OCI-LY7 (cell line): Measurements from ENCODE around the gene MACF1. TPM values are rescaled to one million over a fixed set of nuclear protein-coding genes. Genes with fewer than 3 reads are reported as not detected.

Source experiments
- BruUV-seq: library from RNA; stranded (reverse); fragments of 400-500 nt; replicated peaks from 2 replicates; lab custom pipeline; 2021; lab: Mats Ljungman, UMichigan
- CTCF ChIA-PET: fragments of 300-600 bp; sonication (Branson Sonifier 250); formaldehyde crosslinking; loops from one replicate; lab custom pipeline; 2022; ENCODE audit warnings: antibody characterized with exemption; ENCODE audit not compliant: unreplicated experiment; lab: Charles Lee
- POLR2A ChIA-PET: fragments of 300-600 bp; sonication (Branson Sonifier 250); formaldehyde crosslinking; loops from one replicate; lab custom pipeline; 2022; ENCODE audit warnings: antibody characterized with exemption; lab: Charles Lee
- DNase-seq: peaks from one replicate; pipeline ENCODE4 v3.0.0-alpha.2; 2015; ENCODE audit warnings: low spot score
- H2AFZ ChIP-seq: fragments of 200-600 bp; sonication (generic), shearing (Covaris generic); 2 replicates; pipeline ENCODE4 v1.6.1; 2014; ENCODE audit warnings: mild to moderate bottlenecking, antibody characterized with exemption, low read length, moderate library complexity
- H3K27ac ChIP-seq: fragments of 200-600 bp; sonication (generic); 2 replicates; pipeline ENCODE4 v1.5.1; 2014; ENCODE audit warnings: mixed run types, low read depth, mild to moderate bottlenecking, moderate library complexity, low read length, inconsistent platforms; ENCODE audit not compliant: poor library complexity, severe bottlenecking
- H3K36me3 ChIP-seq: fragments of 200-600 bp; sonication (generic); 2 replicates; pipeline ENCODE4 v1.6.1; 2014; ENCODE audit warnings: mild to moderate bottlenecking, antibody characterized with exemption, low read length, moderate library complexity, mixed read lengths; ENCODE audit not compliant: insufficient read depth
- H3K4me1 ChIP-seq: fragments of 200-600 bp; sonication (generic); 2 replicates; pipeline ENCODE4 v1.5.1; 2014; ENCODE audit warnings: mild to moderate bottlenecking, low read length; ENCODE audit not compliant: insufficient read depth, poor library complexity, severe bottlenecking
- H3K4me2 ChIP-seq: fragments of 200-600 bp; sonication (generic); 2 replicates; pipeline ENCODE4 v1.6.1; 2014; ENCODE audit warnings: mild to moderate bottlenecking, low read length
- H3K4me3 ChIP-seq: fragments of 200-600 bp; sonication (generic); 2 replicates; pipeline ENCODE4 v1.5.1; 2014; ENCODE audit warnings: mild to moderate bottlenecking, low read depth, low read length; ENCODE audit not compliant: poor library complexity, severe bottlenecking
- H3K79me2 ChIP-seq: fragments of 200-600 bp; sonication (generic); 2 replicates; pipeline ENCODE4 v1.6.1; 2016; ENCODE audit warnings: low read depth, mild to moderate bottlenecking, low read length, moderate library complexity, mixed read lengths; ENCODE audit not compliant: insufficient read depth
- H3K9me2 ChIP-seq: fragments of 200-600 bp; sonication (generic); 2 replicates; pipeline ENCODE4 v1.6.1; 2016; ENCODE audit warnings: mild to moderate bottlenecking, low read length, mixed read lengths; ENCODE audit not compliant: insufficient read depth
- H3K9me3 ChIP-seq: fragments of 200-600 bp; sonication (generic); 2 replicates; pipeline ENCODE4 v1.6.1; 2014; ENCODE audit warnings: mild to moderate bottlenecking, mixed run types, low read length, mixed read lengths
- H4K20me1 ChIP-seq: fragments of 200-600 bp; sonication (generic); 2 replicates; pipeline ENCODE4 v1.6.1; 2014; ENCODE audit warnings: mild to moderate bottlenecking, antibody characterized with exemption, low read length, moderate library complexity, mixed read lengths; ENCODE audit not compliant: insufficient read depth
- EZH2phosphoT487 ChIP-seq: fragments of 200-600 bp; sonication (generic); IDR thresholded peaks from 2 replicates; pipeline ENCODE4 v1.6.1; 2018; ENCODE audit warnings: low read depth, borderline replicate concordance, mild to moderate bottlenecking, mixed run types, antibody characterized with exemption, low read length, moderate library complexity, mixed read lengths
- intact Hi-C: fragments of 100-400 bp; cut with micrococcal nuclease; formaldehyde crosslinking; loops from one replicate; pipeline ENCODE4 v1.10.0; 2022; ENCODE audit not compliant: unreplicated experiment
- total RNA-seq, 2 experiments: library from RNA; depleted of rRNA in 1 of 2; stranded (reverse); fragments of >200 nt in 1 of 2; shearing (Covaris generic) in 1 of 2; gene quantifications; 2 replicates each; pipeline ENCODE4 v1.2.3, GENCODE V29; 2014 to 2022
- TF ChIP-seq, protein P1 (sequence below): fragments of 200-600 bp; sonication (generic); conservative IDR thresholded peaks from 2 replicates; pipeline ENCODE4 v1.5.1; 2014; ENCODE audit warnings: mild to moderate bottlenecking, antibody characterized with exemption, low read length, moderate library complexity, mixed read lengths

MACF1 gene
- total RNA-seq, 2 experiments from 2014 or later: 211 to 220 TPM

DNA sequence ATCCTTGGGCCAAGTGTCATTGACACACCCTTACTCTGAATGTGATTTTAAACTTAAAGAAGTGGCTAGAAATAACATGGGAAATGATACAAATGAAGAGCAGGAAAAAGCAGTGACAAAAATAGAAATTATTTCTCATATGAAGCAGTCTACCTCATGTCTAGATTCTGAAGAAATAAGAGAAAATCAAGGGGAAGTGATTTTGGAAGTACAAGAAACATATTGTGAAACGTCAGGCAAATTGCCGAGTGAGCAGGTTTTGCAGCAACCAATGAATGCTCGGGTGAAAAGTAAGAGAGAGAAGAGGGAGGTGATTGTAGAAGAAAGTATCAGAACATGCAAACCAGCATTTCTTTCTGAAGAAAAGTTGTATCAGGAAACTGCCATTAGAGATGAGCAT lies 130.7 kb downstream of the MACF1 start:
- ChIA-PET CTCF (no interaction called here), POLR2A (no interaction called here)
- TF ChIP-seq, protein P1, sequence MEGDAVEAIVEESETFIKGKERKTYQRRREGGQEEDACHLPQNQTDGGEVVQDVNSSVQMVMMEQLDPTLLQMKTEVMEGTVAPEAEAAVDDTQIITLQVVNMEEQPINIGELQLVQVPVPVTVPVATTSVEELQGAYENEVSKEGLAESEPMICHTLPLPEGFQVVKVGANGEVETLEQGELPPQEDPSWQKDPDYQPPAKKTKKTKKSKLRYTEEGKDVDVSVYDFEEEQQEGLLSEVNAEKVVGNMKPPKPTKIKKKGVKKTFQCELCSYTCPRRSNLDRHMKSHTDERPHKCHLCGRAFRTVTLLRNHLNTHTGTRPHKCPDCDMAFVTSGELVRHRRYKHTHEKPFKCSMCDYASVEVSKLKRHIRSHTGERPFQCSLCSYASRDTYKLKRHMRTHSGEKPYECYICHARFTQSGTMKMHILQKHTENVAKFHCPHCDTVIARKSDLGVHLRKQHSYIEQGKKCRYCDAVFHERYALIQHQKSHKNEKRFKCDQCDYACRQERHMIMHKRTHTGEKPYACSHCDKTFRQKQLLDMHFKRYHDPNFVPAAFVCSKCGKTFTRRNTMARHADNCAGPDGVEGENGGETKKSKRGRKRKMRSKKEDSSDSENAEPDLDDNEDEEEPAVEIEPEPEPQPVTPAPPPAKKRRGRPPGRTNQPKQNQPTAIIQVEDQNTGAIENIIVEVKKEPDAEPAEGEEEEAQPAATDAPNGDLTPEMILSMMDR: no peak
- TF ChIP-seq EZH2phosphoT487: no peak
- H3K4me3 ChIP-seq: no peak overlapping the region
- DNase-seq: no peak
- no peaks in the 10 kb centered on the region for H3K9me2 ChIP-seq
- H3K79me2 ChIP-seq: no peaks in the 10 kb centered on the region
- H3K9me3 ChIP-seq: no peaks in the 10 kb centered on the region
- H3K4me1 ChIP-seq: no peaks in the 10 kb centered on the region
- H3K4me2 ChIP-seq: no peak overlapping the region
- BruUV-seq: no TSS peak
- peaks cover 97% of the 10 kb centered on the region for H3K36me3 ChIP-seq
- no peak overlapping the region for H3K27ac ChIP-seq
- no peak overlapping the region for H2AFZ ChIP-seq
- intact Hi-C loops: no loop called here
- no peaks in the 10 kb centered on the region for H4K20me1 ChIP-seq

DNA sequence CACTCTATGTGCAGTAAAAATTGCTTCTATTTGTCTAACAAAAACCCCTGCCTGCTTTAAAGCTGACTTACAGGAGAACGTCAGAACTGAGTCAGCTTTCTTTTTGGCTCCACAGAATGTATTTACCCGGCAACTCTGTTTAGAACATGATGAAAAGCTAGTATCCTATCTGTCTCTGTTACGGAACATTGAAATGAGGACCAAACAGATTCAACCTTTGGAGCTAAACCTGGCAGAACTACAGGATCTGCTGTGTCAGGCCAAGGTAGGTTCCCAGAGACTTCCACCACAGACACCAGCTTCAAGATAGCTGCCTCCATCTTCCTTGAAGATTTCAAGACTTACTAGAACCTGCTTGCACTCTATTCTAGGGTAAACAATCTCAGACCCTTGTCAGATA lies 132.6 kb downstream of the MACF1 start:
- Histone ChIP-seq H3K9me3 (no peaks in the 10 kb centered on the region), H3K27ac (no peak overlapping the region), H3K9me2 (no peaks in the 10 kb centered on the region), H2AFZ (no peak overlapping the region), H3K79me2 (no peaks in the 10 kb centered on the region), H3K4me1 (no peaks in the 10 kb centered on the region), H3K4me3 (no peak overlapping the region), H3K4me2 (no peak overlapping the region), H3K36me3 (peaks cover 98% of the 10 kb centered on the region), H4K20me1 (no peaks in the 10 kb centered on the region)
- intact Hi-C loops: no loop called here
- POLR2A ChIA-PET: interaction anchor here (0.6 to 0.9 kb wide), 3 partner anchors 12 to 136 kb away, joined by 3 to 4 read pairs (median 3); no protein-coding TSS in a partner anchor
- CTCF ChIA-PET: no interaction called here
- TF ChIP-seq, protein P1: no peak
- no peak for TF ChIP-seq EZH2phosphoT487
- DNase-seq: no peak
- BruUV-seq: no TSS peak

DNA sequence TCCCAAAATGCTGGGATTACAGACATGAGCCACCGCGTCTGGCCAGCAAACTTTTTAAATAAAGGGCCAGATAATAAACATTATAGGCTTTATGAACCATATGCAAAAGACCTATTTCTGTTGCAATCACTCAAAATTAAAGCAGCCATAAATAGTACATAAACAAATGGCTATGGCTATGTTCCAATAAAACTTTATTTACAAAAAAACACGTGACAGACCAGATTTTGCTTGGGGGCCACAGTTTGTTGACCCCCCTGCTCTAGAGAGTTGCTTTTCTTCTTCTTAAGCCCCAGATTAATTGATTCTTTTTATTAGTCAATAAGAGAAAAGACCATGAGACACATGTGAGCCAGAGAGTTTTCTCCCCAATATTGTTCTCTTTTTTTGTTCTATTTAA lies 138.3 kb downstream of the MACF1 start:
- intact Hi-C loops: no loop called here
- Histone ChIP-seq H3K4me2 (no peak overlapping the region), H2AFZ (no peak overlapping the region), H3K27ac (no peak overlapping the region), H3K4me3 (no peak overlapping the region), H3K9me3 (no peaks in the 10 kb centered on the region), H3K9me2 (no peaks in the 10 kb centered on the region), H3K4me1 (no peaks in the 10 kb centered on the region), H3K36me3 (peaks cover 87% of the 10 kb centered on the region), H4K20me1 (no peaks in the 10 kb centered on the region), H3K79me2 (no peaks in the 10 kb centered on the region)
- CTCF ChIA-PET: no interaction called here
- BruUV-seq: no TSS peak
- POLR2A ChIA-PET: no interaction called here
- no peak for DNase-seq
- TF ChIP-seq, protein P1: no peak
- TF ChIP-seq EZH2phosphoT487: no peak
